IMR-90 (cell line): ENCODE data around the gene CWC27. TPM values are rescaled to one million over a fixed set of nuclear protein-coding genes. Genes with fewer than 3 reads are reported as not detected.

ENCODE experiments used
- ATAC-seq: fragments of 200-7000 bp; cut with Tn5 transposase; 2 replicates; pipeline ENCODE4 v1.9.1; 2020; ENCODE audit warnings: low read depth, mild to moderate bottlenecking, moderate library complexity
- BruUV-seq: library from RNA; stranded (reverse); fragments of 400-500 nt; replicated peaks from 2 replicates; lab custom pipeline; 2021; lab: Mats Ljungman, UMichigan
- CTCF ChIA-PET: fragments of 300-600 bp; formaldehyde crosslinking; extraction: SDS; loops from one replicate; lab custom pipeline; 2021; ENCODE audit warnings: antibody characterized with exemption; lab: Yijun Ruan, JAX
- POLR2A ChIA-PET: fragments of 300-600 bp; sonication (Branson Sonifier 250); formaldehyde crosslinking; loops from one replicate; lab custom pipeline; 2022; ENCODE audit warnings: antibody characterized with exemption; ENCODE audit not compliant: unreplicated experiment; lab: Charles Lee
- DNase-seq: peaks from one replicate; pipeline ENCODE4 v3.0.0; 2013
- H2AFZ ChIP-seq: replicated peaks from 2 replicates; pipeline ENCODE3; 2013; ENCODE audit warnings: low read length, mild to moderate bottlenecking; ENCODE audit not compliant: poor library complexity
- H2AK5ac ChIP-seq: 2 replicates; pipeline ENCODE4 v1.6.1; 2013; ENCODE audit warnings: low read depth, low read length, inconsistent platforms
- H2AK9ac ChIP-seq: replicated peaks from 2 replicates; pipeline ENCODE3; 2013; ENCODE audit warnings: mild to moderate bottlenecking, low read depth, low read length, moderate library complexity; ENCODE audit not compliant: poor library complexity
- H2BK120ac ChIP-seq: 2 replicates; pipeline ENCODE4 v1.6.1; 2013; ENCODE audit warnings: low read depth, low read length, inconsistent platforms
- H2BK15ac ChIP-seq: 3 replicates; pipeline ENCODE4 v1.6.1; 2013; ENCODE audit warnings: low read depth, low read length, inconsistent platforms
- H2BK20ac ChIP-seq: 2 replicates; pipeline ENCODE4 v1.6.1; 2013; ENCODE audit warnings: low read depth, mild to moderate bottlenecking, inconsistent platforms, low read length, moderate library complexity
- H2BK5ac ChIP-seq: 2 replicates; pipeline ENCODE4 v1.6.1; 2013; ENCODE audit warnings: mild to moderate bottlenecking, low read depth, low read length, inconsistent platforms; ENCODE audit not compliant: poor library complexity, severe bottlenecking
- H3K14ac ChIP-seq: replicated peaks from 2 replicates; pipeline ENCODE4 v1.6.1; 2013; ENCODE audit warnings: low read depth, low read length, inconsistent platforms
- H3K18ac ChIP-seq: 2 replicates; pipeline ENCODE4 v1.6.1; 2013; ENCODE audit warnings: low read depth, low read length, control low read depth
- H3K23ac ChIP-seq: 2 replicates; pipeline ENCODE4 v1.6.1; 2013; ENCODE audit warnings: low read depth, low read length, inconsistent platforms
- H3K27ac ChIP-seq: 2 replicates; pipeline ENCODE4 v1.5.1; 2013; ENCODE audit warnings: mild to moderate bottlenecking, control low read depth, low read length; ENCODE audit not compliant: insufficient read depth
- H3K27me3 ChIP-seq: 2 replicates; pipeline ENCODE4 v1.6.1; 2013; ENCODE audit warnings: low read length; ENCODE audit not compliant: control insufficient read depth, insufficient read depth
- H3K36me3 ChIP-seq: 2 replicates; pipeline ENCODE4 v1.6.1; 2013; ENCODE audit warnings: low read length, mixed read lengths; ENCODE audit not compliant: control insufficient read depth, insufficient read depth
- H3K4ac ChIP-seq: 2 replicates; pipeline ENCODE4 v1.6.1; 2013; ENCODE audit warnings: low read depth, low read length, inconsistent platforms
- H3K4me1 ChIP-seq: 2 replicates; pipeline ENCODE4 v1.6.1; 2013; ENCODE audit warnings: low read length, mixed read lengths; ENCODE audit not compliant: control insufficient read depth, insufficient read depth
- H3K4me2 ChIP-seq: 2 replicates; pipeline ENCODE4 v1.6.1; 2013; ENCODE audit warnings: low read depth, mild to moderate bottlenecking, control low read depth, low read length, moderate library complexity
- H3K4me3 ChIP-seq: 2 replicates; pipeline ENCODE4 v1.5.1; 2013; ENCODE audit warnings: low read depth, mild to moderate bottlenecking, control low read depth, low read length, moderate library complexity; ENCODE audit not compliant: insufficient read depth
- H3K56ac ChIP-seq: 2 replicates; pipeline ENCODE4 v1.6.1; 2013; ENCODE audit warnings: low read length, inconsistent platforms; ENCODE audit not compliant: insufficient read depth; ENCODE audit errors: extremely low read depth
- H3K79me1 ChIP-seq, 2 experiments: 2 replicates each; pipeline ENCODE4 v1.6.1; 2013; ENCODE audit warnings: low read length in 2 of 2, inconsistent platforms in 1 of 2, low read depth in 1 of 2
- H3K9ac ChIP-seq: 2 replicates; pipeline ENCODE4 v1.6.1; 2013; ENCODE audit warnings: low read depth, low read length, control low read depth
- H3K9me1 ChIP-seq: 2 replicates; pipeline ENCODE4 v1.6.1; 2013; ENCODE audit warnings: low read length, inconsistent platforms; ENCODE audit not compliant: insufficient read depth
- H3K9me3 ChIP-seq: 2 replicates; pipeline ENCODE4 v1.6.1; 2013; ENCODE audit warnings: low read length; ENCODE audit not compliant: control insufficient read depth, insufficient read depth
- H4K20me1 ChIP-seq: 2 replicates; pipeline ENCODE4 v1.6.1; 2013; ENCODE audit warnings: low read length, inconsistent platforms; ENCODE audit not compliant: insufficient read depth
- H4K5ac ChIP-seq: 2 replicates; pipeline ENCODE4 v1.6.1; 2013; ENCODE audit warnings: mild to moderate bottlenecking, low read depth, low read length, control low read depth
- H4K8ac ChIP-seq, 2 experiments: 2 replicates each; pipeline ENCODE4 v1.6.1; 2013; ENCODE audit warnings: low read depth in 2 of 2, low read length in 2 of 2, control low read depth in 1 of 2, inconsistent platforms in 1 of 2
- H4K91ac ChIP-seq: 2 replicates; pipeline ENCODE4 v1.6.1; 2013; ENCODE audit warnings: low read depth, low read length, inconsistent platforms; ENCODE audit not compliant: insufficient read depth
- CTCF ChIP-seq: conservative IDR thresholded peaks from 2 replicates; pipeline ENCODE4 v1.5.1; 2012; ENCODE audit warnings: mild to moderate bottlenecking, low read depth, low read length, improper control_type of control experiment
- ELK1 ChIP-seq: fragments of 150-350 bp; IDR thresholded peaks from 2 replicates; pipeline ENCODE4 v1.6.1; 2016; ENCODE audit warnings: low read depth, mild to moderate bottlenecking, low read length, moderate library complexity, borderline replicate concordance
- MAZ ChIP-seq: IDR thresholded peaks from 2 replicates; pipeline ENCODE4 v1.6.1; 2012; ENCODE audit warnings: low read depth, mild to moderate bottlenecking, low read length, improper control_type of control experiment, moderate library complexity, borderline replicate concordance
- MXI1 ChIP-seq: IDR thresholded peaks from 2 replicates; pipeline ENCODE4 v1.6.1; 2012; ENCODE audit warnings: low read depth, mild to moderate bottlenecking, low read length, moderate library complexity, borderline replicate concordance
- NFE2L2 ChIP-seq: fragments of 150-350 bp; IDR thresholded peaks from 2 replicates; pipeline ENCODE4 v1.6.1; 2016; ENCODE audit warnings: low read depth, mild to moderate bottlenecking, low read length
- RAD21 ChIP-seq: IDR thresholded peaks from 2 replicates; pipeline ENCODE4 v1.6.1; 2012; ENCODE audit warnings: low read length, improper control_type of control experiment
- dilution Hi-C: fragments of 300-500 bp; cut with HindIII; formaldehyde crosslinking; loops from one replicate; pipeline ENCODE4 v1.14.3; 2018; ENCODE audit warnings: low sequenced_read_pairs; ENCODE audit not compliant: unreplicated experiment
- in situ Hi-C: fragments of 300-500 bp; cut with MboI; formaldehyde crosslinking; loops from 3 replicates; pipeline ENCODE4 v1.14.3; 2019; ENCODE audit warnings: low sequenced_read_pairs, inconsistent platforms, mixed read lengths
- intact Hi-C: fragments of 100-400 bp; cut with micrococcal nuclease; formaldehyde crosslinking; loops from 2 replicates; pipeline ENCODE4 v1.10.0; 2022
- polyA plus RNA-seq, 3 experiments: library from polyadenylated mRNA; depleted of rRNA; stranded (reverse); fragments of >200 nt; gene quantifications; 2 replicates each; pipeline ENCODE4 v1.2.3, GENCODE V29; 2012; ENCODE audit warnings: low replicate concordance in 1 of 3
- total RNA-seq: library from RNA; depleted of rRNA; stranded (reverse); fragments of >200 nt; gene quantifications from 2 replicates; pipeline ENCODE4 v1.2.3, GENCODE V29; 2012

The CWC27 gene
- total and polyA plus RNA-seq, 2 of the 4 experiments (the other 2 are of a cell fraction), result 13.3 to 17.1 TPM

GRCh38 chr5:64873441-64873840 is 104.7 kb downstream of the CWC27 start:
- dilution Hi-C loops (no loop called here), in situ Hi-C loops (no loop called here), intact Hi-C loops (loop anchor here (10.0 kb wide), 1 partner anchor 51 kb away; no protein-coding TSS in a partner anchor)
- ATAC-seq (no peak), DNase-seq (no peak)
- Histone ChIP-seq H2BK20ac (no peak overlapping the region), H3K4me2 (no peak overlapping the region), H3K4me3 (no peak overlapping the region), H2BK5ac (no peak overlapping the region), H3K36me3 (no peaks in the 10 kb centered on the region), H3K9ac (no peak overlapping the region), H4K20me1 (no peaks in the 10 kb centered on the region), H3K9me3 (no peaks in the 10 kb centered on the region), H3K9me1 (no peaks in the 10 kb centered on the region), H4K5ac (no peak overlapping the region), H2AFZ (no peak overlapping the region), H3K79me1 (no peaks in the 10 kb centered on the region), H4K91ac (no peak overlapping the region), H2BK15ac (no peak overlapping the region), H3K14ac (no peak overlapping the region), H3K27ac (no peak overlapping the region), H3K4ac (no peak overlapping the region), H3K4me1 (peaks cover 4% of the 10 kb centered on the region), H3K23ac (no peak overlapping the region), H3K27me3 (no peaks in the 10 kb centered on the region), H2AK5ac (no peak overlapping the region), H3K56ac (no peak overlapping the region), H3K18ac (no peak overlapping the region), H2BK120ac (no peak overlapping the region), H4K8ac (no peak overlapping the region), H2AK9ac (no peak overlapping the region)
- TF ChIP-seq RAD21, result no peak
- no peak for TF ChIP-seq CTCF
- no peak for TF ChIP-seq MAZ
- no peak for TF ChIP-seq MXI1
- TF ChIP-seq NFE2L2, result no peak
- no peak for TF ChIP-seq ELK1
- CTCF ChIA-PET, result no interaction called here
- POLR2A ChIA-PET, result no interaction called here
- no TSS peak for BruUV-seq
